Epithelial cell of umbilical artery (primary cell): ENCODE data around the gene BANF1. TPM values are rescaled to one million over a fixed set of nuclear protein-coding genes. Genes with fewer than 3 reads are reported as not detected.

Experiments used
- total RNA-seq: library from RNA; depleted of rRNA; stranded (reverse); fragments of >200 nt; gene quantifications from 2 replicates; pipeline ENCODE4 v1.2.3, GENCODE V29; 2014

The BANF1 gene
- total RNA-seq: 28.6 and 41.9 TPM in 2 replicates

GRCh38 chr11:66001942-66002647 is at the start of gene BANF1, which contains the start of gene EIF1AD:
Gene BANF1 (plus strand): TSS chr11:66002503. CDS start chr11:66003251, 748 bp downstream.
Gene EIF1AD (minus strand): TSS chr11:66002157. CDS start chr11:66000389, 1,768 bp downstream.

GRCh38 chr11:65961267-65962140 is 40.8 kb upstream of the BANF1 start, which contains the start of gene SART1:
Gene SART1 (plus strand): TSS chr11:65961734. CDS start chr11:65961781, 47 bp downstream.

GRCh38 chr11:66011785-66012303 is 9.5 kb downstream of the BANF1 start, which contains the start of gene CST6:
Gene CST6 (plus strand): TSS chr11:66012008. CDS start chr11:66012045, 37 bp downstream.

GRCh38 chr11:66026017-66026529 is 23.8 kb downstream of the BANF1 start, which contains the start of gene CATSPER1:
Gene CATSPER1 (minus strand): TSS chr11:66026479. CDS start chr11:66026379, 100 bp downstream.

GRCh38 chr11:66048547-66049323 is 46.4 kb downstream of the BANF1 start, which contains the start of gene GAL3ST3:
Gene GAL3ST3 (minus strand): TSS chr11:66049161. CDS start chr11:66045415, 3,746 bp downstream.

GRCh38 chr11:66051766-66052663 is 49.7 kb downstream of the BANF1 start, which contains the start of gene SF3B2:
Gene SF3B2 (plus strand): TSS chr11:66052364. CDS start chr11:66052385, 21 bp downstream.

Other genes with a start within 250 kb of the BANF1 start
- 6.8 and 8.1 TPM in 2 replicates for gene AP5B1, start 221.5 kb upstream of the BANF1 start, total RNA-seq
- gene OVOL1, start 215.4 kb upstream of the BANF1 start, total RNA-seq: not detected in 2 replicates
- gene SNX32, start 168.5 kb upstream of the BANF1 start, total RNA-seq: 1.9 TPM in 1 of 2 replicates, not detected in the other
- gene CFL1, start 144.3 kb upstream of the BANF1 start, total RNA-seq: 1,095 and 1,455 TPM in 2 replicates
- 47.4 and 53.3 TPM in 2 replicates for gene MUS81, start 142.1 kb upstream of the BANF1 start, total RNA-seq
- gene EFEMP2, start 129.7 kb upstream of the BANF1 start, total RNA-seq: 15.3 and 20.5 TPM in 2 replicates
- not detected in 2 replicates for gene CTSW, start 122.7 kb upstream of the BANF1 start, total RNA-seq
- gene FIBP, start 114.0 kb upstream of the BANF1 start, total RNA-seq: 133 and 257 TPM in 2 replicates
- gene CCDC85B, start 111.8 kb upstream of the BANF1 start, total RNA-seq: 195 and 218 TPM in 2 replicates
- gene FOSL1, start 102.1 kb upstream of the BANF1 start, total RNA-seq: 12.7 and 20.2 TPM in 2 replicates
- 13.3 and 15.7 TPM in 2 replicates for gene C11orf68, start 83.4 kb upstream of the BANF1 start, total RNA-seq
- gene DRAP1, start 83.1 kb upstream of the BANF1 start, total RNA-seq: 114 and 131 TPM in 2 replicates
- not detected in 2 replicates for gene TSGA10IP, start 57.0 kb upstream of the BANF1 start, total RNA-seq
- 33.5 and 74.5 TPM in 2 replicates for gene SART1, start 40.8 kb upstream of the BANF1 start, total RNA-seq
- gene EIF1AD, start 346 bp upstream of the BANF1 start, total RNA-seq: 30.2 and 45.1 TPM in 2 replicates
- not detected in 2 replicates for gene CST6, start 9.5 kb downstream of the BANF1 start, total RNA-seq
- gene CATSPER1, start 24.0 kb downstream of the BANF1 start, total RNA-seq: under 0.01 and 0.61 TPM in 2 replicates
- gene GAL3ST3, start 46.7 kb downstream of the BANF1 start, total RNA-seq: not detected in 2 replicates
- 99.4 and 114 TPM in 2 replicates for gene SF3B2, start 49.9 kb downstream of the BANF1 start, total RNA-seq
- gene PACS1, start 67.8 kb downstream of the BANF1 start, total RNA-seq: 12.7 and 17.8 TPM in 2 replicates